ENCODE results near the gene NRTN.

DNA sequence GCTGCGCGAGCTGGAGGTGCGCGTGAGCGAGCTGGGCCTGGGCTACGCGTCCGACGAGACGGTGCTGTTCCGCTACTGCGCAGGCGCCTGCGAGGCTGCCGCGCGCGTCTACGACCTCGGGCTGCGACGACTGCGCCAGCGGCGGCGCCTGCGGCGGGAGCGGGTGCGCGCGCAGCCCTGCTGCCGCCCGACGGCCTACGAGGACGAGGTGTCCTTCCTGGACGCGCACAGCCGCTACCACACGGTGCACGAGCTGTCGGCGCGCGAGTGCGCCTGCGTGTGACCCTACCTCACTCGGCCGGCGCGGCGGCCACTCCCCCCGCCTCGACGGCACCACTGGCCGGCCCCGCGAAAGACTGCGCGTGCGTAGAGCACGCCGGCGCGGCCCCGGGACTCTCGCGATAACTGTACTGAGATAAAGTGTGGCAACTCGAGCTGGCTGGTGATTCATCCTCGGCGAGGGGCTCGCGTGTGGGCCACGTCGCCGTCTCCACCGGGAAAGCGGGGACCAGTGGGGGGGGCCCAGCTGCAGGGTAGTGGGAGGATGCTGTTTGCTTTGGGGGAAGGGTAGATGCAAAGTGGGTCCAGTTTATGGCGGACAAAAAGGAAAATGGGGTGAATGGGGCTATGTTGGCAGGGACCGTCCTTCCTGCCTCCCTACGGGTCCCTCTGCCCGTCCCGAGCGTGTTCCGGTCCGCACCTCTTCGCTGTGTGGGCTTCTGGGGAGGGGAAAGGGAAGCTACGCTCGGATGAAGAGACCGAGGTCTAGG, 23.2 kb downstream of the NRTN start:
- TF ChIP-seq, protein P1, sequence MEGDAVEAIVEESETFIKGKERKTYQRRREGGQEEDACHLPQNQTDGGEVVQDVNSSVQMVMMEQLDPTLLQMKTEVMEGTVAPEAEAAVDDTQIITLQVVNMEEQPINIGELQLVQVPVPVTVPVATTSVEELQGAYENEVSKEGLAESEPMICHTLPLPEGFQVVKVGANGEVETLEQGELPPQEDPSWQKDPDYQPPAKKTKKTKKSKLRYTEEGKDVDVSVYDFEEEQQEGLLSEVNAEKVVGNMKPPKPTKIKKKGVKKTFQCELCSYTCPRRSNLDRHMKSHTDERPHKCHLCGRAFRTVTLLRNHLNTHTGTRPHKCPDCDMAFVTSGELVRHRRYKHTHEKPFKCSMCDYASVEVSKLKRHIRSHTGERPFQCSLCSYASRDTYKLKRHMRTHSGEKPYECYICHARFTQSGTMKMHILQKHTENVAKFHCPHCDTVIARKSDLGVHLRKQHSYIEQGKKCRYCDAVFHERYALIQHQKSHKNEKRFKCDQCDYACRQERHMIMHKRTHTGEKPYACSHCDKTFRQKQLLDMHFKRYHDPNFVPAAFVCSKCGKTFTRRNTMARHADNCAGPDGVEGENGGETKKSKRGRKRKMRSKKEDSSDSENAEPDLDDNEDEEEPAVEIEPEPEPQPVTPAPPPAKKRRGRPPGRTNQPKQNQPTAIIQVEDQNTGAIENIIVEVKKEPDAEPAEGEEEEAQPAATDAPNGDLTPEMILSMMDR (IDR thresholded peaks at IDR 0.05; ENCODE audit: low read depth, low read length, missing input control) = no peak
- TF ChIP-seq, protein P2, sequence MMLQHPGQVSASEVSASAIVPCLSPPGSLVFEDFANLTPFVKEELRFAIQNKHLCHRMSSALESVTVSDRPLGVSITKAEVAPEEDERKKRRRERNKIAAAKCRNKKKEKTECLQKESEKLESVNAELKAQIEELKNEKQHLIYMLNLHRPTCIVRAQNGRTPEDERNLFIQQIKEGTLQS (IDR thresholded peaks at IDR 0.05) = peak; percentile 41
- peak; percentile 29 for TF ChIP-seq SP1 (IDR thresholded peaks at IDR 0.05)
- no peak for TF ChIP-seq HNF4A (conservative IDR thresholded peaks at IDR 0.05)
- TF ChIP-seq, protein P3, sequence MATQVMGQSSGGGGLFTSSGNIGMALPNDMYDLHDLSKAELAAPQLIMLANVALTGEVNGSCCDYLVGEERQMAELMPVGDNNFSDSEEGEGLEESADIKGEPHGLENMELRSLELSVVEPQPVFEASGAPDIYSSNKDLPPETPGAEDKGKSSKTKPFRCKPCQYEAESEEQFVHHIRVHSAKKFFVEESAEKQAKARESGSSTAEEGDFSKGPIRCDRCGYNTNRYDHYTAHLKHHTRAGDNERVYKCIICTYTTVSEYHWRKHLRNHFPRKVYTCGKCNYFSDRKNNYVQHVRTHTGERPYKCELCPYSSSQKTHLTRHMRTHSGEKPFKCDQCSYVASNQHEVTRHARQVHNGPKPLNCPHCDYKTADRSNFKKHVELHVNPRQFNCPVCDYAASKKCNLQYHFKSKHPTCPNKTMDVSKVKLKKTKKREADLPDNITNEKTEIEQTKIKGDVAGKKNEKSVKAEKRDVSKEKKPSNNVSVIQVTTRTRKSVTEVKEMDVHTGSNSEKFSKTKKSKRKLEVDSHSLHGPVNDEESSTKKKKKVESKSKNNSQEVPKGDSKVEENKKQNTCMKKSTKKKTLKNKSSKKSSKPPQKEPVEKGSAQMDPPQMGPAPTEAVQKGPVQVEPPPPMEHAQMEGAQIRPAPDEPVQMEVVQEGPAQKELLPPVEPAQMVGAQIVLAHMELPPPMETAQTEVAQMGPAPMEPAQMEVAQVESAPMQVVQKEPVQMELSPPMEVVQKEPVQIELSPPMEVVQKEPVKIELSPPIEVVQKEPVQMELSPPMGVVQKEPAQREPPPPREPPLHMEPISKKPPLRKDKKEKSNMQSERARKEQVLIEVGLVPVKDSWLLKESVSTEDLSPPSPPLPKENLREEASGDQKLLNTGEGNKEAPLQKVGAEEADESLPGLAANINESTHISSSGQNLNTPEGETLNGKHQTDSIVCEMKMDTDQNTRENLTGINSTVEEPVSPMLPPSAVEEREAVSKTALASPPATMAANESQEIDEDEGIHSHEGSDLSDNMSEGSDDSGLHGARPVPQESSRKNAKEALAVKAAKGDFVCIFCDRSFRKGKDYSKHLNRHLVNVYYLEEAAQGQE (IDR thresholded peaks at IDR 0.05) = peak; percentile 84
- peak; percentile 63 for TF ChIP-seq FOXA1 (IDR thresholded peaks at IDR 0.05)
- TF ChIP-seq, protein P4, sequence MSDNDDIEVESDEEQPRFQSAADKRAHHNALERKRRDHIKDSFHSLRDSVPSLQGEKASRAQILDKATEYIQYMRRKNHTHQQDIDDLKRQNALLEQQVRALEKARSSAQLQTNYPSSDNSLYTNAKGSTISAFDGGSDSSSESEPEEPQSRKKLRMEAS (IDR thresholded peaks at IDR 0.05) = peak; percentile 14
- peak; percentile 87 to 91 for TF ChIP-seq JUND (IDR thresholded peaks at IDR 0.05)

All from liver (tissue), 3 donors.